ENCODE data around the gene SH2D4B. TPM values are rescaled to one million over a fixed set of nuclear protein-coding genes. Genes with fewer than 3 reads are reported as not detected.

SH2D4B gene
- 0.05 and 0.34 TPM in 2 replicates for total RNA-seq

- no peak for DNase-seq
Measured at GRCh38 chr10:80537736-80538480, at the start of gene SH2D4B. Gene SH2D4B, plus strand, starts transcription at chr10:80537902. Its CDS starts 430 bp downstream, at chr10:80538332.

DNA sequence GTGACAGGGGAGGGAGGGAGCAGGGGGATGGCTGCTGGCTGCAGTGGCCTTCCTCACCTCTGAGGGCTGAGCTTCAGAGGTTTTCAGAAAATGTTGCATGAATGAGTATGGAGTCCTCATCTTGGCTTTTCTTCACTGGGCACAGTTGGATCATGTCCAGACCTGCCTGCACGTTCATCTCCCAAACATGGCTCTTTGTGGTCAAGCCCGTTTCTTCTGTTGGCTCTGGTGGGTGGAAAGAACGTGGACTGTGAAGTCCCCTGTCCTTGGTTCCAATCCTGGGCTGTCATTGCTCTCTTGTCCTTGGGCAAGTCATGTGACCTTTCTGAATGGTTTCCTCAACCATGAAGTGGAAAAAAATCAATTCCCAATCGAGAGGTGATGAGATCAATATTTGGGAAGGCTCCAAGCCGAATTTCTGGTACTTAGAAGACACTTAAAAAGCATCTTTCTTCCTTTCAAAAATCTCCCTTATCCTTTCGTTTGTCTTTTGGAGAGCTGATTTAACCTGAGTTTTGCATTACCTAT is 49.1 kb upstream of the SH2D4B start:
- no peak for DNase-seq

- DNase-seq = no peak
Measured at GRCh38 chr10:80489371-80490112, 48.2 kb upstream of the SH2D4B start.

DNA sequence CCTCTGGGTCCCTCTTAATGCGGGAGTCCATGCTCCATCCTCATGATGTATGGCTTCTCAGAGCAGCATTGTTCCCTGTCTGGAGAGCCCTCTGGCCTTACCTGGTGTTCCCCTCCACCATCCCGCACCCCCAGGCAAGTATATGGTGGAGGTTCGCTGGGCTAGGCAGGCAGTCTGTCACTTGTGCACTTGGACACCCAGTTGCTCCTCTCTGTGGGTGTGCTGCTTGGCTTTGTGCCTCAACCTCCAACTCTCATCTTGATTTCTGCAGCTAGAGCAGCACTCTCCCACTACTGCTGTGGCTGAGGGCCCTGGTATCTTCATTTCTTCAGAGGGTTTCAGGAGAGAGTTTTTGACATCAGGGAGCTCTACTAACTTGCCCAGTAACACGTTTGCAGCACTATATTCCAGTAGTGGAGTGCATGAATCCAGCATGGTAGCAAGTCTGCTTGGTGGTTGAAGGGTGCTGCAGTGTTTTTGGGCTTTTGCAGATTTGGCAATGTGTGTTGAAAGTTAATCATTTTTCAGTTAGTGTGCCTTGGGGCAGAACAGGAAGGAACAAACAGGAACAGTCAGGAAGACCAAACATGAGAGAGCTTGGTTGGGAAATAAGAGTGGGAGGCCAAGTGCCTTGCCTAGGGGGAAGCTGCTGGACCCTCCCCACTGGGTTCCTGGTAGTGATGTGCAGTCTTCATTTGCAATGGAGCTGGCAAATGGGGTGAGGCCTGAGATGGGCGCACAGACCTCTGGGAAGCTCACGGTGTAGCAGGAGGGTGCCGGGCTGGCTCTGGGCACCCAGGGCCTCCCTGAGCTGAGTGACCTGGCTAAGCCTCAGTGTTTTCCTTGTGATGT is 46.2 kb upstream of the SH2D4B start:
- DNase-seq = no peak

DNA sequence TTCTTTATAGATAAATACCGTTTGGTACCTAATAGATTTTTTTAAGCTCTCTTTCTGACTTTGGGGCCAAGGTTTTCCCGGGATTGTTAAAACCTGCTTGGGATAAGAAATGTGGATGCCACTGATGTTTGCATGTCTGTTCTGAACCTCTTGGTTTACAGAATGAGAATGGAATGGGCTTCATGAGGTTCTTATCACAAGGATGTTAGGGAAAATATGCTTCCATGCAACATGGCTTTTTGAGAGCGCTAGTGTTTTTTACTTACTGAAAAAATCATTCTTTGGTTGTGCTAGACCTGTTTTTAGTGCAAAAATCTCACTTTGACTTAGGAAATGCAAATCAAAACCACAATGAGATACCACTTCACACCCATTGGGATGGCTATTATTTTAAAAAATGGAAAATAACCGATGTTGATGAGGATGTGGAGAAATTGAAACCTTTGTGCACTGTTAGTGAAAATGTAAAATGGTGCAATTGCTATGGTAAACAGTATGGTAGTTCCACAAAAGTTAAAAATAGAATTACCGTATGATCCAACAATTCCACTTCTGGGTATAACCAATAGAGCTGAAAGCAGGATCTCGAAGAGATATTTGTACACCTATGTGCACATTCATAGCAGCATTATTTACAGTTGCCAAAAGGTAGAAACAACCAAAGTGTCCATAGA is 44.7 kb upstream of the SH2D4B start:
- no peak for DNase-seq

GRCh38 chr10:80493522-80494051 is 44.1 kb upstream of the SH2D4B start:
- peak; percentile 48 for DNase-seq

- DNase-seq = no peak
Measured at GRCh38 chr10:80496555-80497172, 41.0 kb upstream of the SH2D4B start.

- DNase-seq = peak; percentile 75
Measured at GRCh38 chr10:80497187-80498077, 40.3 kb upstream of the SH2D4B start.

- DNase-seq = no peak
Measured at GRCh38 chr10:80498078-80498832, 39.4 kb upstream of the SH2D4B start.

- peak; percentile 91 for DNase-seq
Measured at GRCh38 chr10:80498833-80499741, 38.6 kb upstream of the SH2D4B start.

DNA sequence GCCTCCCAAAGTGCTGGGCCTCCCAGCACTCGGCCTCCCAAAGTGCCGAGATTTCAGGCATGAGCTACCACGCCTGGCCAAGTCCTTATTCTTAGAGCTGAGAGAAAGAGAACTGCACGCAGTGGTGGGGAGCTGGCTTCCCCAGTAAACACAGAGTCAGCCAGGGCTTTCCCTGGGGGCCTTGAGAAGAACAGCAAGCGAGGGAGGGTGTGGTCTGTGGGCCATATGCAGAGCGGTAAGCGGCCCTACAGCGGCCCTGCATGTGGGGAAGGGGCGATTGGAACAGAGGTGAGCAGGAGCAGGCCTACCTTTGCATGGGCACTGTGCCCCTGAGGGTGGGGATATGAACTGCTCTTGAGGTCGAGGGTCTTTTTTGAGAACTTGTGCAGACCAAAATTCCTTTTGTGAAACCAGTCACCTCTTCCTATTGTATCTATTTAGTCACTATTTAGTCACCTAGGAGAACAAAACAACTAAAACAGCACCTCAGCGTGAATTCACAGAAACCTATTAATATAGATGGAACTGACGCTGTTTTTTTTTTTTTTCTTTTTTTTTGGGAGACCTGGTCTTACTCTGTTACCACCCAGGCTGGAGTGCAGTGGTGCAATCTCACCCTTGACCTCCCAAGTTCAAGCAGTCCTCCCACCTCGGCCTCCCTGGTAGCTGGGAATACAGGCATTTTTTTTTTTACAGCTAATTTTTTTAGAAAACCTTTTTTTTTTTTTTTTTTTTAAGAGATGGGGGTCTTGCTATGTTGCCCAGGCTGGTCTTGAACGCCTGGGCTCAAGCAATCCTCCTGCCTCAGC is 36.9 kb upstream of the SH2D4B start:
- peak; percentile 61 for DNase-seq

DNA sequence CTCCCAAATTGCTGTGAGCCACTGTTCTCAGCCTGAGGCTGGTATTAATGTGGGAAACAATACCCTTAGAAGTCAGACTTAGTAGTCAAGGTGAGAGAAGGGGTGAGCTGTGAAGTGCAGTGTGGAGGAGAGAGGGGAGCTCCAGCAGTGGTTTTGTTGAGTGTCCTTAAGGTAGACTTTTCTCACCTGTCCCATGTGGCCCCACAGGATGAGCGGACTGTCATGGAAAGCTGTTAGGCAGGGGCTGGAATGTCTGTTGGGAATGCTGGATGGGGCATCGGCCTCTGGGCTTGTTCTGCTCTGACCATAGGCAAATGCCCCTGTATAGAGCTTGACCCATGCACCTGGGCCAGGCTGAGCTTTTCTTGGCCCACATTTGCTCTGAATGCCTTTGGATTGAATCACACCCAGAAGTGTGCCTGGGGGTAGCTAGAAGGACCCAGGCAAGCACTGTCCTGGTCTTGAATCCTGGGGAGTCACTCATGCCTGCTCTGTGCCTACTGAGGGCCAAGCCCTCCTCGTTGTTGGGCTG is 36.3 kb upstream of the SH2D4B start:
- DNase-seq = no peak

DNA sequence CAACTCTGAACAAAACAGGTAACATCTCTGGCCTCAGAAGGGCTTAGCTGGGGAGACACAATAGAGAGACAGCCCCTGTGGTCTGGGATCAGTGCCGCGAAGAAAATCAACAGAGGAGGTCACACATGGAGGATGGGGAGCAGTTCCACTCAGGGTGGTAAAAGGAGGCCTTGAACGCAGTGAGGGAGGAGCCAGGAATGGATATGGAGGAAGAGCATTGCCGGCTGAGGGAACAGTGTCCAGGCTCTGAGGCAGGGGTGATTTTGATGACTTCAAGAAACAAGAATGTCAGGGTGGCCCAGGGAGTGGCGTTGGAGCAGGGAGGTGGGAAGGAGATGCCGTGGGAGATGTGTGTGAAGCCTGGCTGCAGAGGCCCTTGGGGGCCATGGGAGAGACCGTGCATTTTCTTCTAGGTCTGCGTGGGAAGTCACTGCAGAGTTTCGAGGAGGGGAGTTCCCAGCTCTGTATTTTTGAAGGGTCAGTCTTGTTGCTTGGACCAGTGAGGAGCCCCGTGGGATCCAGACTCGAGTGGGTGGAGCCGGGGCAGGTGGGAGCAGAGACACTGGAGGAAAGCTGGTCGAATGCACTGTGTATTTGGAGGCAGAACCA is 35.7 kb upstream of the SH2D4B start:
- DNase-seq = no peak

GRCh38 chr10:80502621-80503583 is 34.8 kb upstream of the SH2D4B start:
- no peak for DNase-seq

DNA sequence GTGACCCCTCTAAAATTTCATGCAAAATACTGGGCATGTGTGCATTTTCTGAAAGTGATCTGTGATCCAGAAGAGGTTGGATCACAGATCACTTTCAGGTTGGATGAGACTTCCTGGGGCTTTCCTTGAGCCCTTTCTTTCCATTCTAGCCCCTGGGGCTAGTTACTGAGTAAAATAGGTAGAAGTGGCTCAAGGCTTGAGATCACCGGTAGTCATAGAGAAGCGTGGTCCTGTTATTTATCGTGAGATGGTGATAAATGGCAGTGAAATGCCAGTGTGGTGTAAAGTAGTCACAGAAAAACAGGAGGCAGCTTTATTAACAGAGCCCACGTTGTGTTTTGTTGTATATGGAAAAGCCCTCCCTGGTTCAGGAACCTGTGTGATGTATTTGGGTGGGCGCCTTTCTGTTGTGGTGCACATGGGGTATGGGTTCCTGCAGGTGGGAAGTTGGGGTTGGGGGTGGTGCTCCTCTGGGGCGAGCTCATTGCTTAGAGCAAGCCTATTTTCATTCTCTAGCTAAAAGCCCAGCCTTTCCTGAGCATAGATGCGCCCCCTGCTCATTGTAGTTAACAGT is 34.0 kb upstream of the SH2D4B start:
- no peak for DNase-seq
